Sigmoid colon (tissue), 7 donors: ENCODE data around the gene B4GALT4. TPM values are rescaled to one million over a fixed set of nuclear protein-coding genes. Genes with fewer than 3 reads are reported as not detected.
A peak's percentile ranks its signal among the peaks of the same experiment; 100 is the strongest.

Experiments used
- DNase-seq: peaks from one replicate; pipeline ENCODE4 v3.0.0-alpha.2; 2019
- H3K27ac ChIP-seq, 4 donors: fragments of 200-600 bp; sonication (generic); one replicate each; pipeline ENCODE4 v1.5.1; 2016 to 2019; ENCODE audit warnings: mild to moderate bottlenecking in 1 of 4
- H3K27me3 ChIP-seq, 3 donors: fragments of 200-600 bp; sonication (generic); one replicate each; pipeline ENCODE4 v1.5.1; 2019; ENCODE audit warnings: mild to moderate bottlenecking in 1 of 3
- H3K36me3 ChIP-seq, 4 donors: fragments of 200-600 bp; sonication (generic); one replicate each; pipeline ENCODE4 v1.5.1; 2016 to 2019
- H3K4me1 ChIP-seq, 4 donors: fragments of 200-600 bp; sonication (generic); one replicate each; pipeline ENCODE4 v1.5.1; 2017 to 2019
- H3K4me3 ChIP-seq, 4 donors: fragments of 200-600 bp; sonication (generic); one replicate each; pipeline ENCODE4 v1.5.1; 2017 to 2019; ENCODE audit warnings: mild to moderate bottlenecking in 2 of 4, moderate library complexity in 1 of 4
- H3K9me3 ChIP-seq, 4 donors: fragments of 200-600 bp in 3 of 4; sonication (generic) in 3 of 4; one replicate each; pipeline versions ENCODE4 v1.5.1 to v1.6.1; 2013 to 2019
- CTCF ChIP-seq, 4 experiments: fragments of 450-650 bp in 3 of 4; fragments of 200-600 bp in 1 of 4; IDR thresholded peaks; one replicate each; pipeline ENCODE4 v1.5.1; 2016 to 2019; ENCODE audit warnings: antibody characterized with exemption in 4 of 4, mild to moderate bottlenecking in 3 of 4, moderate library complexity in 2 of 4
- EP300 ChIP-seq, 4 donors: sonication (generic); formaldehyde crosslinking; IDR thresholded peaks; one replicate each; pipeline ENCODE4 v1.6.1; 2017; ENCODE audit warnings: antibody characterized with exemption in 4 of 4
- POLR2A ChIP-seq, 2 donors: fragments of 450-650 bp; IDR thresholded peaks; one replicate each; pipeline ENCODE4 v1.6.1; 2016; ENCODE audit warnings: antibody characterized with exemption in 2 of 2, mild to moderate bottlenecking in 2 of 2, moderate library complexity in 2 of 2
- POLR2AphosphoS5 ChIP-seq, 4 donors: sonication (generic); formaldehyde crosslinking; IDR thresholded peaks; one replicate each; pipeline ENCODE4 v1.6.1; 2017; ENCODE audit warnings: antibody characterized with exemption in 4 of 4
- WGBS, 2 donors: extraction: QIAGEN DNeasy Blood & Tissue Kit; methylation state at CpG; one replicate each; pipeline ENCODE4 v1.1.7; 2013; 5-methylcytosine and 5-hydroxymethylcytosine counted together
- intact Hi-C: fragments of 100-400 bp; cut with DNase I; formaldehyde crosslinking; loops from one replicate; pipeline ENCODE4 v1.15.1; 2023
- polyA plus RNA-seq, 3 donors: library from polyadenylated mRNA; stranded (reverse); fragments of 200-250 nt; gene quantifications; one replicate each; pipeline ENCODE4 v1.2.3, GENCODE V29; 2013
- total RNA-seq, 4 donors: library from RNA; depleted of rRNA; stranded (reverse); fragments of >200 nt; gene quantifications; one replicate each; pipeline ENCODE4 v1.1.0, GENCODE V29; 2016
- donor health status: healthy with polysubstance abuse.
- donor health status: Bipolar disorder and iron deficiency.
- donor health status: healthy.

Gene B4GALT4
- total and polyA plus RNA-seq, 7 donors: 12.1 to 45.6 (median 15.8) TPM

GRCh38 chr3:119228373-119229145 is 12.1 kb downstream of the B4GALT4 start:
- Histone ChIP-seq H3K4me1 (peaks cover 0 to 17% (median 8%) of the 10 kb centered on the region in 4 donors), H3K27me3 (no peaks in the 10 kb centered on the region), H3K27ac (no peak overlapping the region), H3K4me3 (no peak overlapping the region), H3K9me3 (no peaks in the 10 kb centered on the region), H3K36me3 (peaks cover 3 to 52% (median 7%) of the 10 kb centered on the region in 4 donors)
- DNase-seq: no peak
- TF ChIP-seq CTCF (IDR thresholded peaks at IDR 0.05): no peak
- no peak for TF ChIP-seq POLR2A (IDR thresholded peaks at IDR 0.05)
- TF ChIP-seq EP300 (IDR thresholded peaks at IDR 0.05): no peak
- TF ChIP-seq POLR2AphosphoS5 (IDR thresholded peaks at IDR 0.05): no peak
- WGBS, 2 donors: 91 to 96% methylated on average over 2 of the region's 2 CpGs
- intact Hi-C loops: no loop called here

- TF ChIP-seq POLR2AphosphoS5 (IDR thresholded peaks at IDR 0.05): peak in 3 of 4 donors; percentile 33 to 72 (median 43)
- no peak for TF ChIP-seq CTCF (IDR thresholded peaks at IDR 0.05)
- peaks cover 3 to 52% (median 11%) of the 10 kb centered on the region in 4 donors for H3K36me3 ChIP-seq
- WGBS, 2 donors: 43 to 74% methylated on average over 6 of the region's 6 CpGs
These were observed 13.4 kb downstream of the B4GALT4 start for GRCh38 chr3:119227070-119227850.

GRCh38 chr3:119225121-119225520 is 15.6 kb downstream of the B4GALT4 start:
- Histone ChIP-seq H3K36me3 (peaks cover 3 to 68% (median 16%) of the 10 kb centered on the region in 4 donors), H3K4me1 (peaks cover 0 to 17% (median 8%) of the 10 kb centered on the region in 4 donors), H3K9me3 (no peaks in the 10 kb centered on the region), H3K27me3 (no peaks in the 10 kb centered on the region), H3K4me3 (no peak overlapping the region), H3K27ac (no peak overlapping the region)
- TF ChIP-seq CTCF (IDR thresholded peaks at IDR 0.05) (no peak), POLR2AphosphoS5 (IDR thresholded peaks at IDR 0.05) (no peak), POLR2A (IDR thresholded peaks at IDR 0.05) (no peak), EP300 (IDR thresholded peaks at IDR 0.05) (no peak)
- intact Hi-C loops: no loop called here
- 43 to 72% methylated on average over 3 of the region's 3 CpGs for WGBS, 2 donors
- DNase-seq: no peak

More at GRCh38 chr3:119227070-119227850, 13.4 kb downstream of the B4GALT4 start:
- DNase-seq: no peak
- no peaks in the 10 kb centered on the region for H3K27me3 ChIP-seq
- peaks cover 0 to 17% (median 8%) of the 10 kb centered on the region in 4 donors for H3K4me1 ChIP-seq
- H3K4me3 ChIP-seq: no peak overlapping the region
- intact Hi-C loops: no loop called here
- H3K9me3 ChIP-seq: no peaks in the 10 kb centered on the region
- H3K27ac ChIP-seq: peak overlapping the region in 1 of 4 donors; percentile 36

GRCh38 chr3:119223511-119223910 is 17.2 kb downstream of the B4GALT4 start:
- no peaks in the 10 kb centered on the region for H3K27me3 ChIP-seq
- DNase-seq: no peak
- 94 to 96% methylated on average over 5 of the region's 5 CpGs for WGBS, 2 donors
- TF ChIP-seq EP300 (IDR thresholded peaks at IDR 0.05) (no peak), CTCF (IDR thresholded peaks at IDR 0.05) (no peak), POLR2AphosphoS5 (IDR thresholded peaks at IDR 0.05) (no peak), POLR2A (IDR thresholded peaks at IDR 0.05) (no peak)
- H3K36me3 ChIP-seq: peaks cover 0 to 63% (median 20%) of the 10 kb centered on the region in 4 donors
- no peak overlapping the region for H3K4me3 ChIP-seq
- H3K27ac ChIP-seq: no peak overlapping the region
- H3K9me3 ChIP-seq: no peaks in the 10 kb centered on the region
- intact Hi-C loops: no loop called here
- peaks cover 0 to 17% (median 8%) of the 10 kb centered on the region in 4 donors for H3K4me1 ChIP-seq
